ENCODE measurements around the gene JMJD7. TPM values are rescaled to one million over a fixed set of nuclear protein-coding genes. Genes with fewer than 3 reads are reported as not detected.

Gene JMJD7
- total and polyA plus RNA-seq, 2 donors (not counting 1 experiment from before 2014, with no cell fraction given): 33.4 to 43.9 TPM

- Histone ChIP-seq H3K36me3 (replicated peaks in 1 of 2; ENCODE audit: control extremely low read depth in 1 of 2, control insufficient read depth in 1 of 2, extremely low read depth in 1 of 2, insufficient read depth in 2 of 2, low read length in 1 of 2) (peaks cover 0 to 1% of the 10 kb centered on the region in 2 experiments), H3K79me2 (ENCODE audit: control insufficient read depth, insufficient read depth, low read length) (peaks cover 53% of the 10 kb centered on the region), H3K27me3 (replicated peaks in 1 of 4; ENCODE audit: control extremely low read depth in 1 of 4, control insufficient read depth in 3 of 4, insufficient read depth in 4 of 4, low read length in 3 of 4) (no peaks in the 10 kb centered on the region), H3K27ac (ENCODE audit: low read length in 2 of 2) (no peak overlapping the region), H3K9me3 (ENCODE audit: control extremely low read depth in 1 of 3, control insufficient read depth in 2 of 3, insufficient read depth in 1 of 3, low read length in 2 of 3) (peaks cover 0 to 3% (median 0%) of the 10 kb centered on the region in 3 donors), H3K4me1 (ENCODE audit: control insufficient read depth in 2 of 2, insufficient read depth in 2 of 2, low read length in 2 of 2) (peaks cover 30 to 35% of the 10 kb centered on the region in 2 donors), H3K4me3 (ENCODE audit: control extremely low read depth in 1 of 5, extremely low read depth in 1 of 5, insufficient read depth in 1 of 5, low read depth in 2 of 5, low read length in 4 of 5) (no peak overlapping the region), H2AFZ (ENCODE audit: insufficient read depth, low read depth, low read length, poor library complexity, severe bottlenecking) (no peak overlapping the region), H4K20me1 (ENCODE audit: control insufficient read depth, insufficient read depth, low read length, poor library complexity, severe bottlenecking) (peaks cover 7% of the 10 kb centered on the region), H3K9ac (ENCODE audit: low read length) (no peak overlapping the region), H3K4me2 (replicated peaks; ENCODE audit: low read depth, low read length, poor library complexity, severe bottlenecking) (no peak overlapping the region)
- Mint-ChIP-seq H3K4me1 (peaks cover 44% of the 10 kb centered on the region), H3K9me3 (ENCODE audit: insufficient read depth) (no peaks in the 10 kb centered on the region), H3K4me3 (no peak overlapping the region), H3K27me3 (no peaks in the 10 kb centered on the region), H3K27ac (no peak overlapping the region)
- DNase-seq: no peak
- no peak for TF ChIP-seq CTCF (IDR thresholded peaks at IDR 0.05)
- TF ChIP-seq EZH2 (IDR thresholded peaks at IDR 0.05; ENCODE audit: borderline replicate concordance, insufficient read depth, low read depth, low read length, poor library complexity, severe bottlenecking): no peak
- POLR2A ChIA-PET: interaction anchor here (0.6 to 1.9 kb wide), 2 partner anchors 16 to 1385 kb away, joined by 3 to 5 read pairs; partner anchors contain the start of gene MAPKBP1
- no peak for ATAC-seq (ENCODE audit: low read depth)
- CTCF ChIA-PET: interaction anchor here (0.6 to 5.5 kb wide), 3 partner anchors 16 to 257 kb away, joined by 3 to 45 read pairs (median 24); partner anchors contain the start of gene MAPKBP1
- intact Hi-C loops (cut with micrococcal nuclease): no loop called here
- 20% methylated on average over 1 of the region's 4 CpGs for WGBS (ENCODE audit: insufficient coverage)
These were observed 38.7 kb upstream of the JMJD7 start for GRCh38 chr15:41789236-41789635.

- ChIA-PET CTCF (interaction anchor here (5.2 to 5.5 kb wide), 2 partner anchors 17 to 23 kb away, joined by 24 to 45 read pairs; partner anchors contain the start of gene MAPKBP1), POLR2A (interaction anchor here (1.9 kb wide), 1 partner anchor 16 kb away, joined by 5 read pairs; the partner anchor contains the start of gene MAPKBP1)
- H3K27me3 ChIP-seq (replicated peaks in 1 of 4; ENCODE audit: control extremely low read depth in 1 of 4, control insufficient read depth in 3 of 4, insufficient read depth in 4 of 4, low read length in 3 of 4): no peaks in the 10 kb centered on the region
- no peak overlapping the region for H3K27ac ChIP-seq (ENCODE audit: low read length in 2 of 2)
- peaks cover 30 to 35% of the 10 kb centered on the region in 2 donors for H3K4me1 ChIP-seq (ENCODE audit: control insufficient read depth in 2 of 2, insufficient read depth in 2 of 2, low read length in 2 of 2)
- H3K9ac ChIP-seq (ENCODE audit: low read length): no peak overlapping the region
- intact Hi-C loops (cut with micrococcal nuclease): no loop called here
- no peak overlapping the region for H3K4me2 ChIP-seq (replicated peaks; ENCODE audit: low read depth, low read length, poor library complexity, severe bottlenecking)
- H3K79me2 ChIP-seq (ENCODE audit: control insufficient read depth, insufficient read depth, low read length): peaks cover 49% of the 10 kb centered on the region
- ATAC-seq (ENCODE audit: low read depth) (no peak), DNase-seq (no peak)
- no peaks in the 10 kb centered on the region for H3K27me3 Mint-ChIP-seq
- TF ChIP-seq CTCF (IDR thresholded peaks at IDR 0.05) (no peak), EZH2 (IDR thresholded peaks at IDR 0.05; ENCODE audit: borderline replicate concordance, insufficient read depth, low read depth, low read length, poor library complexity, severe bottlenecking) (no peak)
- no peak overlapping the region for H3K4me3 Mint-ChIP-seq
- no peak overlapping the region for H3K4me3 ChIP-seq (ENCODE audit: control extremely low read depth in 1 of 5, extremely low read depth in 1 of 5, insufficient read depth in 1 of 5, low read depth in 2 of 5, low read length in 4 of 5)
- no peaks in the 10 kb centered on the region for H3K9me3 Mint-ChIP-seq (ENCODE audit: insufficient read depth)
- H3K27ac Mint-ChIP-seq: no peak overlapping the region
- peaks cover 46% of the 10 kb centered on the region for H3K4me1 Mint-ChIP-seq
- H4K20me1 ChIP-seq (ENCODE audit: control insufficient read depth, insufficient read depth, low read length, poor library complexity, severe bottlenecking): peaks cover 7% of the 10 kb centered on the region
- peaks cover 0 to 2% of the 10 kb centered on the region in 2 experiments for H3K36me3 ChIP-seq (replicated peaks in 1 of 2; ENCODE audit: control extremely low read depth in 1 of 2, control insufficient read depth in 1 of 2, extremely low read depth in 1 of 2, insufficient read depth in 2 of 2, low read length in 1 of 2)
- no peak overlapping the region for H2AFZ ChIP-seq (ENCODE audit: insufficient read depth, low read depth, low read length, poor library complexity, severe bottlenecking)
- H3K9me3 ChIP-seq (ENCODE audit: control extremely low read depth in 1 of 3, control insufficient read depth in 2 of 3, insufficient read depth in 1 of 3, low read length in 2 of 3): no peaks in the 10 kb centered on the region
These were observed 38.2 kb upstream of the JMJD7 start for GRCh38 chr15:41789662-41790061.

Data from B cell (primary cell).